ENCODE measurements around the gene TMEM98.

GRCh38 chr17:32935726-32936125 is 7.8 kb downstream of the TMEM98 start:
- TF ChIP-seq POLR2A (IDR thresholded peaks at IDR 0.05) (no peak), CTCF (IDR thresholded peaks at IDR 0.05) (no peak)
